GM23338 (cell line): ENCODE measurements around the gene HIVEP3.

Experiments
- CREB1 ChIP-seq: fragments of 250-450 bp; sonication (Bioruptor Pico); IDR thresholded peaks from 2 replicates; pipeline ENCODE4 v1.5.0; 2020; ENCODE audit warnings: low read depth, mild to moderate bottlenecking, moderate library complexity
- CTCF ChIP-seq, 2 experiments: fragments of 200-600 bp in 1 of 2; sonication (generic) in 1 of 2; conservative IDR thresholded peaks; 2 replicates each; pipeline versions ENCODE4 v1.5.1 to v1.6.1; 2016 to 2017; ENCODE audit warnings: antibody characterized with exemption in 2 of 2, low read depth in 2 of 2, mild to moderate bottlenecking in 2 of 2, moderate library complexity in 1 of 2
- ETS1 ChIP-seq: IDR thresholded peaks from 2 replicates; pipeline ENCODE4 v1.6.1; 2016; ENCODE audit warnings: antibody characterized with exemption
- EZH2 ChIP-seq: fragments of 200-600 bp; sonication (generic); IDR thresholded peaks from one replicate; pipeline ENCODE4 v1.8.0; 2017; ENCODE audit warnings: antibody characterized with exemption, mild to moderate bottlenecking, low read depth; ENCODE audit not compliant: unreplicated experiment
- EZH2phosphoT487 ChIP-seq: fragments of 200-600 bp; sonication (generic); IDR thresholded peaks from one replicate; pipeline ENCODE4 v1.8.1; 2018; ENCODE audit warnings: antibody characterized with exemption; ENCODE audit not compliant: unreplicated experiment
- NANOG ChIP-seq: IDR thresholded peaks from 2 replicates; pipeline ENCODE4 v1.6.1; 2016; ENCODE audit warnings: antibody characterized with exemption, borderline replicate concordance
- POLR2AphosphoS5 ChIP-seq: IDR thresholded peaks from 2 replicates; pipeline ENCODE4 v1.6.1; 2016; ENCODE audit warnings: antibody characterized with exemption, low read depth
- REST ChIP-seq: IDR thresholded peaks from one replicate; pipeline ENCODE4 v1.6.1; 2018; ENCODE audit warnings: antibody characterized with exemption; ENCODE audit not compliant: unreplicated experiment
- STAT1 ChIP-seq: IDR thresholded peaks from one replicate; pipeline ENCODE4 v1.6.1; 2016; ENCODE audit warnings: antibody characterized with exemption; ENCODE audit not compliant: unreplicated experiment
- ZNF114 ChIP-seq: fragments of 250-450 bp; sonication (Bioruptor Pico); IDR thresholded peaks from 2 replicates; pipeline ENCODE4 v1.5.0; 2020; ENCODE audit warnings: mild to moderate bottlenecking, moderate library complexity
- ZNF331 ChIP-seq: fragments of 250-450 bp; sonication (Bioruptor Pico); IDR thresholded peaks from 2 replicates; pipeline ENCODE4 v1.5.0; 2020; ENCODE audit warnings: low read depth, mild to moderate bottlenecking, moderate library complexity

- no peak for TF ChIP-seq CTCF (conservative IDR thresholded peaks at IDR 0.05; ENCODE audit: low read depth in 2 of 2)
- TF ChIP-seq CREB1 (CRISPR knock-in tag), result no peak
- TF ChIP-seq NANOG, result no peak
- no peak for TF ChIP-seq EZH2
- no peak for TF ChIP-seq REST
- no peak for TF ChIP-seq POLR2AphosphoS5
- no peak for TF ChIP-seq EZH2phosphoT487
- no peak for TF ChIP-seq STAT1
- no peak for TF ChIP-seq ZNF331 (CRISPR knock-in tag)
- no peak for TF ChIP-seq ZNF114 (CRISPR knock-in tag)
- TF ChIP-seq ETS1, result no peak
Measured at GRCh38 chr1:41632781-41633575, 285.7 kb downstream of the HIVEP3 start.
